Activated B cell treated with CpG ODN at 0.5 μM for 24 hours (primary cell): Measurements from ENCODE around the gene SMARCD2. TPM values are rescaled to one million over a fixed set of nuclear protein-coding genes. Genes with fewer than 3 reads are reported as not detected.

Experiments used
- ATAC-seq: fragments of 200-7000 bp; cut with Tn5 transposase; one replicate; pipeline ENCODE4 v1.10.0; 2021; ENCODE audit warnings: low read depth, mild to moderate bottlenecking, moderate library complexity
- CTCF ChIA-PET: fragments of 350-600 bp; sonication (Branson Sonifier 250); formaldehyde crosslinking; loops from one replicate; lab custom pipeline; 2021; ENCODE audit warnings: antibody characterized with exemption; lab: Charles Lee
- POLR2A ChIA-PET: fragments of 350-600 bp; sonication (Branson Sonifier 250); formaldehyde crosslinking; loops from one replicate; lab custom pipeline; 2021; ENCODE audit warnings: antibody characterized with exemption; lab: Charles Lee
- DNase-seq: peaks from one replicate; pipeline ENCODE4 v3.0.0; 2022
- H3K27ac Mint-ChIP-seq: one replicate; pipeline ENCODE4 v1.8.0; 2020; ENCODE audit warnings: mixed read lengths
- H3K27me3 Mint-ChIP-seq: one replicate; pipeline ENCODE4 v1.8.0; 2021; ENCODE audit warnings: mixed read lengths
- H3K36me3 Mint-ChIP-seq: one replicate; pipeline ENCODE4 v1.8.0; 2021; ENCODE audit warnings: low read depth, mixed read lengths
- H3K4me1 Mint-ChIP-seq: one replicate; pipeline ENCODE4 v1.8.0; 2021; ENCODE audit warnings: mixed read lengths
- H3K4me3 Mint-ChIP-seq: one replicate; pipeline ENCODE4 v1.8.0; 2020; ENCODE audit warnings: mild to moderate bottlenecking, mixed read lengths
- H3K9me3 Mint-ChIP-seq: one replicate; pipeline ENCODE4 v1.8.0; 2020; ENCODE audit warnings: mixed read lengths
- intact Hi-C: fragments of 100-400 bp; cut with micrococcal nuclease; formaldehyde crosslinking; loops from one replicate; pipeline ENCODE4 v1.15.1; 2024
- total RNA-seq: library from RNA; stranded (reverse); gene quantifications from 2 replicates; pipeline ENCODE4 v1.2.3, GENCODE V29; 2022
- TF ChIP-seq, protein P1 (sequence below): fragments of 200-600 bp; IDR thresholded peaks from one replicate; pipeline ENCODE4 v1.8.0; 2022; ENCODE audit warnings: antibody characterized with exemption, mild to moderate bottlenecking

The SMARCD2 gene
- total RNA-seq, 1 donor from 2014 or later = 114 TPM

DNA sequence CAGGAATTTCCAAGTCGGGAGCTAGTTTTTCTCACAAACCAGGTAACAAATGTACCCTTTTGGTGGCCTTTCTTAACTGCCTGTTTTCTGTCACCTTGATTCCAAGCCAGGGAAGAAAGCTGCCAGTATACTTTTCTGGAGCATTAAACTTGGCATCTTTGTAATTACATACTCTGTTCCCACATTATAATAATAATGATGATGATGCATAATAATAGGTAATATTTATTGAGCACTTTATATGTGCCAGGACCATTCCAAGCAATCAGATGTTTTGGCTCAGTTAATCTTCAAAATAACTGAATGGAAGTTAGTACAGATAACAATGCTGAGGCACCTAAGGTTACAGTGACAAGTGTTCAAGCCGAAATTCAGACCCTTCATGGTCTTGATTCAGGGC, 26.4 kb downstream of the SMARCD2 start:
- H3K27me3 Mint-ChIP-seq = no peaks in the 10 kb centered on the region
- H3K4me1 Mint-ChIP-seq = peaks cover 9% of the 10 kb centered on the region
- intact Hi-C loops = no loop called here
- no peak overlapping the region for H3K27ac Mint-ChIP-seq
- H3K36me3 Mint-ChIP-seq = peaks cover 98% of the 10 kb centered on the region
- no peak for DNase-seq
- H3K4me3 Mint-ChIP-seq = no peak overlapping the region
- H3K9me3 Mint-ChIP-seq = no peaks in the 10 kb centered on the region
- ChIA-PET POLR2A (interaction anchor here (1.2 kb wide), 1 partner anchor 42 kb away, joined by 5 read pairs; the partner anchor contains the start of genes CCDC47 and DDX42), CTCF (interaction anchor here (0.6 kb wide), 1 partner anchor 24 kb away, joined by 3 read pairs; no protein-coding TSS in a partner anchor)
- ATAC-seq = no peak
- TF ChIP-seq, protein P1, sequence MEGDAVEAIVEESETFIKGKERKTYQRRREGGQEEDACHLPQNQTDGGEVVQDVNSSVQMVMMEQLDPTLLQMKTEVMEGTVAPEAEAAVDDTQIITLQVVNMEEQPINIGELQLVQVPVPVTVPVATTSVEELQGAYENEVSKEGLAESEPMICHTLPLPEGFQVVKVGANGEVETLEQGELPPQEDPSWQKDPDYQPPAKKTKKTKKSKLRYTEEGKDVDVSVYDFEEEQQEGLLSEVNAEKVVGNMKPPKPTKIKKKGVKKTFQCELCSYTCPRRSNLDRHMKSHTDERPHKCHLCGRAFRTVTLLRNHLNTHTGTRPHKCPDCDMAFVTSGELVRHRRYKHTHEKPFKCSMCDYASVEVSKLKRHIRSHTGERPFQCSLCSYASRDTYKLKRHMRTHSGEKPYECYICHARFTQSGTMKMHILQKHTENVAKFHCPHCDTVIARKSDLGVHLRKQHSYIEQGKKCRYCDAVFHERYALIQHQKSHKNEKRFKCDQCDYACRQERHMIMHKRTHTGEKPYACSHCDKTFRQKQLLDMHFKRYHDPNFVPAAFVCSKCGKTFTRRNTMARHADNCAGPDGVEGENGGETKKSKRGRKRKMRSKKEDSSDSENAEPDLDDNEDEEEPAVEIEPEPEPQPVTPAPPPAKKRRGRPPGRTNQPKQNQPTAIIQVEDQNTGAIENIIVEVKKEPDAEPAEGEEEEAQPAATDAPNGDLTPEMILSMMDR = no peak

- no peak overlapping the region for H3K4me3 Mint-ChIP-seq
- intact Hi-C loops = no loop called here
- H3K27ac Mint-ChIP-seq = peak overlapping the region; percentile 36
- ChIA-PET CTCF (interaction anchor here (1.0 to 1.1 kb wide), 2 partner anchors 67 to 112 kb away, joined by 3 read pairs; no protein-coding TSS in a partner anchor), POLR2A (interaction anchor here (1.8 kb wide), 1 partner anchor 36 kb away, joined by 5 read pairs; the partner anchor contains the start of genes CCDC47 and DDX42)
- H3K9me3 Mint-ChIP-seq = no peaks in the 10 kb centered on the region
- H3K27me3 Mint-ChIP-seq = no peaks in the 10 kb centered on the region
- TF ChIP-seq, protein P1 = no peak
- peaks cover 93% of the 10 kb centered on the region for H3K36me3 Mint-ChIP-seq
- DNase-seq (no peak), ATAC-seq (peak; percentile 65)
- H3K4me1 Mint-ChIP-seq = peaks cover 15% of the 10 kb centered on the region
These were observed 32.5 kb downstream of the SMARCD2 start for GRCh38 chr17:63809970-63810369.

DNA sequence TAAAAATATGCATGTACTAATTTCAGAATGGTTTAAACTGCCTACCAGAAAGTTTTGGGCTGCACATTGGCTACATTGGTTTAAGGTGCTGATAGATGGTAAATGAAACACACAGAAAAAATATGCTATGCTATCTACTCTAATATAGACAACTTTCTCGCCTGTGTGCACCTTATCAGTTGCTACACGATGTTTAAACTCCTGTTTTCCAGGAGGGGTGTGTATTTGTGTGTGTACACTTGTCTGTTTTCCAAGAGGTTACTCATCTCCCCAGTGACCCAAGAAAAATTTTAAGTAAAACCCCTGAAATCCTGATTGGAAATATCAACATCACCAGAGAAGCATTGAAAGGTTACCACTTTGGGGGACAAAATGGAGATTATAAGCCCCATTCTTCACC, 36.9 kb downstream of the SMARCD2 start:
- TF ChIP-seq, protein P1 = no peak
- DNase-seq (no peak), ATAC-seq (no peak)
- POLR2A ChIA-PET = no interaction called here
- peaks cover 77% of the 10 kb centered on the region for H3K36me3 Mint-ChIP-seq
- no peaks in the 10 kb centered on the region for H3K27me3 Mint-ChIP-seq
- no peaks in the 10 kb centered on the region for H3K9me3 Mint-ChIP-seq
- CTCF ChIA-PET = no interaction called here
- H3K4me3 Mint-ChIP-seq = no peak overlapping the region
- no peak overlapping the region for H3K27ac Mint-ChIP-seq
- intact Hi-C loops = no loop called here
- H3K4me1 Mint-ChIP-seq = peaks cover 15% of the 10 kb centered on the region

DNA sequence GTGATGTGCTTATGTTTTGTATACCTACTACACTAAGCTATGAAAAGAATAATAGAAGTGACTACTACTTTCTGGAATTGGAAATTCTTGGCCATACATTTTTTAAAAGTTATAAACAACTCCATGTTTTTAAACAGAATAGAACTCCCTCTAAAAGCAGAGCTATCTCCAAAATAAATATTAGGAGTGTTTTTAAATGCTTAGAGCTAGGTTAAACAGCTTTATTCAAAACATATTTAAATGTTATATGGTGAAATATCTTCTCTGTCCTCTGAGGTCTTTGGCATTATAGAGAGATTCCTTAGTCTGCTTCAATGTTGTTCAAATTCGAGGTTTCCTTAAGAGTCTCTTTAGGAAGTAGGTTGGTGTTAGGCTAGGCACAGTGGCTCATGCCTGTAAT, 38.2 kb downstream of the SMARCD2 start:
- H3K36me3 Mint-ChIP-seq = peaks cover 79% of the 10 kb centered on the region
- DNase-seq (no peak), ATAC-seq (no peak)
- no peaks in the 10 kb centered on the region for H3K27me3 Mint-ChIP-seq
- POLR2A ChIA-PET = interaction anchor here (1.9 kb wide), 1 partner anchor 31 kb away, joined by 8 read pairs; the partner anchor contains the start of genes CCDC47 and DDX42
- H3K4me1 Mint-ChIP-seq = peaks cover 6% of the 10 kb centered on the region
- TF ChIP-seq, protein P1 = no peak
- CTCF ChIA-PET = no interaction called here
- H3K9me3 Mint-ChIP-seq = no peaks in the 10 kb centered on the region
- H3K4me3 Mint-ChIP-seq = no peak overlapping the region
- H3K27ac Mint-ChIP-seq = no peak overlapping the region
- intact Hi-C loops = no loop called here

DNA sequence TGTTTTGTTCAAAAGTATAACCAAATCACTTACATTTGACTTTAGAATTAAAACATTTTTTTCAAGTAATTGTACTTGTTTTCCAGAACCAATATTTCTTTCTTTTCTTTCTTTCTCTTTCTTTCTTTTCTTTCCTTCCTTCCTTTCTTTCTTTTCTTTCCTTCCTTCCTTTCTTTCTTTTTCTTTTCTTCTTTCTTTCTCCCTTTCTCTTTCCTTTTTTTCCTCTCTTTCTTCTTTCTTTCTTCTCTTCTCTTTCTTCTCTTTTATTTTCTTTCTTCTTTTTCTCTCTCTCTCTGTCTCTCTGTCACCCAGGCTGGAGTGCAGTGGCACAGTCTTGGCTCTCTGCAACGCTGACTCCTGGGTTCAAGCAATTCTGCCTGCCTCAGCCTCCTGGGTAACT, 41.7 kb downstream of the SMARCD2 start:
- intact Hi-C loops = no loop called here

More for the DNA sequence above, 41.7 kb downstream of the SMARCD2 start:
- Mint-ChIP-seq H3K9me3 (no peaks in the 10 kb centered on the region), H3K36me3 (peaks cover 80% of the 10 kb centered on the region), H3K4me3 (no peak overlapping the region), H3K4me1 (no peaks in the 10 kb centered on the region), H3K27ac (no peak overlapping the region), H3K27me3 (no peaks in the 10 kb centered on the region)
- TF ChIP-seq, protein P1 = no peak
- CTCF ChIA-PET = no interaction called here
- POLR2A ChIA-PET = no interaction called here
- no peak for DNase-seq
- ATAC-seq = no peak
